ENCODE results near the gene DENND1A. TPM values are rescaled to one million over a fixed set of nuclear protein-coding genes. Genes with fewer than 3 reads are reported as not detected.

DENND1A gene
- total RNA-seq, 1 experiment from 2014 or later: 42.5 TPM

- Mint-ChIP-seq H3K27ac (ENCODE audit: low read depth, unreplicated experiment) (no peak overlapping the region), H3K4me3 (ENCODE audit: unreplicated experiment) (no peak overlapping the region), H3K4me1 (ENCODE audit: insufficient read depth, unreplicated experiment) (no peaks in the 10 kb centered on the region), H3K9me3 (ENCODE audit: unreplicated experiment) (no peaks in the 10 kb centered on the region), H3K36me3 (ENCODE audit: insufficient read depth, unreplicated experiment) (no peaks in the 10 kb centered on the region), H3K27me3 (ENCODE audit: insufficient read depth, unreplicated experiment) (no peaks in the 10 kb centered on the region)
- no TSS peak for BruUV-seq (replicated peaks)
- no peak for TF ChIP-seq CTCF (IDR thresholded peaks at IDR 0.05; ENCODE audit: unreplicated experiment)
- POLR2A ChIA-PET: interaction anchor here (0.8 kb wide), 1 partner anchor 9 kb away, joined by 6 read pairs; no protein-coding TSS in a partner anchor
- CTCF ChIA-PET: no interaction called here
- intact Hi-C loops (cut with micrococcal nuclease): no loop called here
- DNase-seq (ENCODE audit: unreplicated experiment): no peak
Measured at GRCh38 chr9:123771690-123772089, 158.2 kb downstream of the DENND1A start.

- Mint-ChIP-seq H3K9me3 (ENCODE audit: unreplicated experiment) (no peaks in the 10 kb centered on the region), H3K27ac (ENCODE audit: low read depth, unreplicated experiment) (no peak overlapping the region), H3K27me3 (ENCODE audit: insufficient read depth, unreplicated experiment) (no peaks in the 10 kb centered on the region), H3K36me3 (ENCODE audit: insufficient read depth, unreplicated experiment) (no peaks in the 10 kb centered on the region), H3K4me1 (ENCODE audit: insufficient read depth, unreplicated experiment) (no peaks in the 10 kb centered on the region), H3K4me3 (ENCODE audit: unreplicated experiment) (no peak overlapping the region)
- ChIA-PET POLR2A (no interaction called here), CTCF (no interaction called here)
- intact Hi-C loops (cut with micrococcal nuclease): no loop called here
- TF ChIP-seq CTCF (IDR thresholded peaks at IDR 0.05; ENCODE audit: unreplicated experiment): no peak
- DNase-seq (ENCODE audit: unreplicated experiment): no peak
- BruUV-seq (replicated peaks): no TSS peak
Measured at GRCh38 chr9:123769719-123770118, 160.2 kb downstream of the DENND1A start.

- Mint-ChIP-seq H3K4me3 (ENCODE audit: unreplicated experiment) (no peak overlapping the region), H3K27me3 (ENCODE audit: insufficient read depth, unreplicated experiment) (no peaks in the 10 kb centered on the region), H3K27ac (ENCODE audit: low read depth, unreplicated experiment) (no peak overlapping the region), H3K9me3 (ENCODE audit: unreplicated experiment) (no peaks in the 10 kb centered on the region), H3K36me3 (ENCODE audit: insufficient read depth, unreplicated experiment) (no peaks in the 10 kb centered on the region), H3K4me1 (ENCODE audit: insufficient read depth, unreplicated experiment) (no peaks in the 10 kb centered on the region)
- intact Hi-C loops (cut with micrococcal nuclease): no loop called here
- BruUV-seq (replicated peaks): no TSS peak
- no peak for TF ChIP-seq CTCF (IDR thresholded peaks at IDR 0.05; ENCODE audit: unreplicated experiment)
- ChIA-PET CTCF (no interaction called here), POLR2A (interaction anchor here (0.8 kb wide), 1 partner anchor 29 kb away, joined by 3 read pairs; no protein-coding TSS in a partner anchor)
- DNase-seq (ENCODE audit: unreplicated experiment): no peak
Measured at GRCh38 chr9:123763910-123764588, 165.9 kb downstream of the DENND1A start.

GRCh38 chr9:123761905-123762605, 167.9 kb downstream of the DENND1A start:
- no peak for DNase-seq (ENCODE audit: unreplicated experiment)
- no peak overlapping the region for H3K4me3 Mint-ChIP-seq (ENCODE audit: unreplicated experiment)
- intact Hi-C loops (cut with micrococcal nuclease): no loop called here
- POLR2A ChIA-PET: interaction anchor here (0.6 to 1.6 kb wide), 4 partner anchors 9 to 58 kb away, joined by 3 to 4 read pairs (median 3); no protein-coding TSS in a partner anchor
- CTCF ChIA-PET: interaction anchor here (0.6 to 1.9 kb wide), 4 partner anchors 10 to 667 kb away, joined by 3 to 10 read pairs (median 4); no protein-coding TSS in a partner anchor
- H3K27ac Mint-ChIP-seq (ENCODE audit: low read depth, unreplicated experiment): no peak overlapping the region
- no TSS peak for BruUV-seq (replicated peaks)
- H3K4me1 Mint-ChIP-seq (ENCODE audit: insufficient read depth, unreplicated experiment): no peaks in the 10 kb centered on the region
- H3K27me3 Mint-ChIP-seq (ENCODE audit: insufficient read depth, unreplicated experiment): no peaks in the 10 kb centered on the region
- no peak for TF ChIP-seq CTCF (IDR thresholded peaks at IDR 0.05; ENCODE audit: unreplicated experiment)
- peaks cover 6% of the 10 kb centered on the region for H3K36me3 Mint-ChIP-seq (ENCODE audit: insufficient read depth, unreplicated experiment)
- H3K9me3 Mint-ChIP-seq (ENCODE audit: unreplicated experiment): no peaks in the 10 kb centered on the region
